Measurements from ENCODE around the gene CASP5.
"Not testable (repeated sequence)": the region's sequence is repeated elsewhere in the genome, so short reads cannot be mapped to it uniquely, and the experiment has no call there.

The CASP5 gene

GRCh38 chr11:105033343-105033742 is 10.4 kb upstream of the CASP5 start:
- DNase-seq, result no peak

GRCh38 chr11:105032495-105032894 is 9.5 kb upstream of the CASP5 start:
- DNase-seq, result no peak

DNA sequence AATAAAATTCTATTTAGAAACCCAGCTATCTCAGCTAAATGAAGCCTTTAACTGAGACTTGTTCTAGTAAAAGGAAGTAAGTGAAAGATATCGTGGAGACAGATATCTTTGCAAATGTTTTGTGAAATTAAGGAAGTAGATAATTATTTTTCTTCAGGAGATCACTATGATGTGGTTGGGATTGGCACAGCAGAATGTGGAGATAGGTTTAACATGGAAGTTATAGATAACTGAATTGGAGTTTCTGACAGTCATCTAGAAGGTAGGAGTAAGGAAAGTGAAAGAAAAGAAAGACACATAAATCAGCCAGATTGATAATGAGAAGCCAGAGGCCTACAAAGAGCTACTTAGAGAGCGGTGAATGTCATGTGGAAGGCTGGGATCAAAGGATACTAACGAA is 4.7 kb upstream of the CASP5 start:
- DNase-seq, result no peak

GRCh38 chr11:105024394-105024793 is 1.4 kb upstream of the CASP5 start:
- DNase-seq, result no peak

GRCh38 chr11:105022527-105022926 is 441 bp downstream of the CASP5 start:
- no peak for DNase-seq

GRCh38 chr11:105007463-105007862 is 15.5 kb downstream of the CASP5 start:
- DNase-seq, result no peak

GRCh38 chr11:105005451-105005845 is 17.5 kb downstream of the CASP5 start:
- no peak for DNase-seq

GRCh38 chr11:105004021-105004420 is 18.9 kb downstream of the CASP5 start:
- DNase-seq, result no peak

- DNase-seq, result no peak
These were observed 19.8 kb downstream of the CASP5 start for GRCh38 chr11:105003151-105003550.

- no peak for DNase-seq
These were observed 22.2 kb downstream of the CASP5 start for GRCh38 chr11:105000797-105001196.

GRCh38 chr11:105000167-105000566 is 22.8 kb downstream of the CASP5 start:
- peak; percentile 69 for DNase-seq

GRCh38 chr11:104999721-105000120 is 23.2 kb downstream of the CASP5 start:
- no peak for DNase-seq

DNA sequence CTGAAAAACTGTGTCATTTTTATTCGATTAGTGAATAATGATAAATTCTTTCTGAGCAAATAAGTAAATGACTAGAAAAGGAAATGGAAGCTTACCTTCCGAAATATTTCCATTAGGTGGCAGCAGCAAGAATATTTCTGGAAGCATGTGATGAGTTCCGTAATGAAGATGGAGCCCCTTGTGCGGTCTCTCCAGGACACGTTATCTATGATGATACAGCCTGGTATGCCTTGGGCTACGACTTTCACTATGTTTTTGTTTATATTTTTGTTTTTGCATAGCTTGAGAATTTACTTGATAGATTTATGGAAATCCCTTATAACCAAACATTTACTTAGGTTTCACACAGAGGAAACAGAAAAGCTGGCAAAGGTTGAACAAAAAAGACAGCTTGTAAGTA is 25.7 kb downstream of the CASP5 start:
- no peak for DNase-seq

DNA sequence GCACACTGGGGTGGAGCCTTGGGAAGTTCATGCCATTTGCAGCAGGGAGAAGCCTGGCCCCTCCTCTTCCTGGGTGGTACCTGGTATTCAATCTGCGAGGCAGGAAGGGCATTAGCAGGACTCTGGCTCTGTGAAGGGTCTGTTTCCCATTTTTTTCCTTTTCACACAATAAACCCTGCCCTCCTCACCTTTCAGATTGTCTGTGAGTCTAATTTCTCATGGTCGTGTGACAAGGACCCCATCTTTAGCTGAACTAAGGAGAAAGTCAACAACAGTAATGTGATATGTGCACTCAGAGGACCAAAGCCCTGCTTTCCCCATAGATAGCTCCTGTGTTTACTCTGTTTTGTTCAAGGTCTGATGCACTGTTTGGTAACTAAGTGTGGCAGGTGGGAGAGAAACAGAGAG is 28.0 kb downstream of the CASP5 start:
- DNase-seq, result no peak

- DNase-seq, result no peak
These were observed 30.2 kb downstream of the CASP5 start for GRCh38 chr11:104992781-104993180.

- DNase-seq, result no peak
These were observed 31.0 kb downstream of the CASP5 start for GRCh38 chr11:104991994-104992393.

DNA sequence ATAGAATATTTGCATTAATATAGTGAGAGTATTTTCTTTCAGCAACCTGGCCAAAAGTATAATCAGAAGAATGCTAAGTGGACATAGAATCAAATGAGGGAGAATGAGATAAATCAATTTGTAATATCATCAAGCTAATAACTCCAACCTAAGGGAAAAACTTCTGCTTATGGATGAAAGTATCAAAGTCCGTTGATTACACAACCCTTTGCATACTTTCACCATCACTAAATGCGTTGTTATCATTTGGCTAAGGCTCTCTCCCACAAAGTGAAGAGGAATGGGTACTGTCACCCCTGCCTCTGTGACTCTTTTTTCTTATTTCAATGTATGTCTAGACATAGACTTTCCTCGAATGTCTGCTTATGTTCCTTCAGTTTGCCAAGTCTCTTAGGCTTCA is 38.2 kb downstream of the CASP5 start:
- no peak for DNase-seq

DNA sequence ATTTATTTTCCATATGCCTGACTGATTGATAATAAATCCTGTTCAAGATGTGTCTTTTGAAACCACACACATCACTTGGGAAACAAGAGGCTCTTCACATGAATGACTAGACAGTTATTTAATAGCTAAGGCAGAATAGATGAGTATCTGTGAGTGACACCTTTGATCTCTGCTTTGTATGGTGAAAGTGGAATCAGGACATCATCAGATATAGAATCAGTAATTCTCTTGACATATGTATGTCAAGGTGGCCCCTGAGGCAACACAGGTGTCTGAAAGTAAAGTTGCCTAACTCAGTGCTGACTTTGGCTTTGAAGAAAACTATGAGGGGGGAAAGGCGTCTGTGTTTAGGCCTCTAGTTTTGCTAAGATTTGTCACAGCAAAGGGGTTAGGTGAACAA is 43.1 kb downstream of the CASP5 start:
- no peak for DNase-seq

- no peak for DNase-seq
These were observed 49.4 kb downstream of the CASP5 start for GRCh38 chr11:104973616-104974015.

DNA sequence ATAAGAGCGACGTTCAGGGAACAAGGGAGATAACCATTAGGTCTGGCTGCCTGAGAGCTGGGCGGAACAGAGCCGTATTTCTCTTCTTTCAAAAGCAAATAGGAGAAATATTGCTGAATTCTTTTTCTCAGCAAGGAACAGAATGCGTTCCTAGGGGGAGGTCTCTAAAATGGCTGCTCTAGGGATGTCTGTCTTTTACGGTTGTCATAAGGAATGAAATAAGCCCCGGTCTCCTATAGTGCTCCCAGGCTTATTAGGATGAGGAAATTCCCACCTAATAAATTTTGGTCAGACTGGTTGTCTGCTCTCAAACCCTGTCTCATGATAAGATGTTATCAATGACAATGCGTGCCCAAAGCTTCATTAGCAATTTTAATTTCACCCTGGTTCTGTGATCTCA is 50.0 kb downstream of the CASP5 start:
- not testable (repeated sequence) for DNase-seq

GRCh38 chr11:104970756-104971155 is 52.2 kb downstream of the CASP5 start:
- DNase-seq, result no peak

DNA sequence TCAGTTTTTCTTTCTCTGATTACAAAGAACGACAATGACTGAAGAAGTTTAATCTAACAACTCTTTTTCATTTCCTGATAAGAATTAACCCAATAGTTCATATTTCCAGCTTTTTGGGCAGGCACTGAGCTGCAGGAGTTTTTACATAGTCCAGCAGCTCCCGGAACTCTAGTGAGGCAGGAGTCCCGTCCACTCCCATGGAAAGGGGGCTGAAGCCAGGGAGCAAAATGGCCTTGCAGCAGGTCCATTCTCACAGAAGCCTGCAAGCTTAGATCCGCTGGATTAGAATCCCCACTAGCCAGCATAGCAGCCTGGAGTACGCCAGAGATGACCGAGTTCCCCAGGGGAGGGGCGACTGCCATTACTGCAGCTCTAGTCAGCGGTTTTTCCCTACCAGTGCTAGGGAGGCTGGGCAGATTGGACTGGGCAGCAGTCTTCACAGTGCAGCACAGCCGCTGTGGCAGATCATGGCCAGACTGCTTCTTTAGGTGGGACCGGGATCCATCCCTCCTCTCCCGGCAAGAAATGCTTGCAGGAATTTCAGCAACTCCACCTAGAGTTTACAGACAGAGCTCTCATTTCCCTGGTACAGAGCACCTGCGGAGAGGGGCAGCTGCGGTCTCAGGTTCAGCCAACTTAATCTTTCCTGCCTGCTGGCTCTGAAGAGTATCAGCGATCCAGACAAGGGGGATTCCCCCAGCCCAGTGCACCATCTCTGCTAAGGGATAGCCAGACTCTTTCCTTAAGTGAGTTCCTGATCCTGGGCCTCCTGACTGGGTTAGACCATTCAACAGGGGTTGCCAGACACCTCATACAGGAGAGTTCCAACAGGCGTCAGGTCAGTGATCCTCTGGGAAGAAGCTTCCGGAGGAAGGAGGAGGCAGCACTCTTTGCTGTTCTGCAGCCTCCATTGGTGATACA is 53.9 kb downstream of the CASP5 start:
- peak; percentile 53 for DNase-seq

DNA sequence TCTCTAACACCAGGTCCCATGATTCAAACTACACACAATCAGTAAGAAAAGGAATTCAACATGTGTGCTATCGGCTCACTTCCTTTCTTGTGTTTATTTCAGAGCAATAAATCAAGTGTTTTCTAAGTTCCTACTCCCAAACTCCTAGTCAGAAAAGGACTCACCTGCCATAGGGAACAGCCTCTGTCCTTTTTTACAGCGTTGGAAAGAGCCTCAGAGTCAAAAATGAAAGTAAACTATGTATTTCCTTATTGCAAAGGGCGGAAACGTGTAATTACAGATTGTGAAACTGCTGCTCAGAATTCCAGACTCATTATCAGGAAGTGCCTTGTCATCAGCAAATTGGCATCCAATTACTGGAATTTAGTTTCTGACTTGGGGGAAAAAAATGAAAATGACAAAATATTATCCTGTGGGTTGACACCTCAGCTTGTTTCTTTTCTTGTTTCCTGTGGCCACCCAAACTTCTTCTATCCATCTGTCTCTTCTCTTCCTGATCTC is 54.6 kb downstream of the CASP5 start, which contains the start of gene CASP4:
CASP4 (minus strand) TSS at position 220 of the 501 bp plus-strand sequence; CDS start at position 171, 49 bp downstream.
- no peak for DNase-seq

DNA sequence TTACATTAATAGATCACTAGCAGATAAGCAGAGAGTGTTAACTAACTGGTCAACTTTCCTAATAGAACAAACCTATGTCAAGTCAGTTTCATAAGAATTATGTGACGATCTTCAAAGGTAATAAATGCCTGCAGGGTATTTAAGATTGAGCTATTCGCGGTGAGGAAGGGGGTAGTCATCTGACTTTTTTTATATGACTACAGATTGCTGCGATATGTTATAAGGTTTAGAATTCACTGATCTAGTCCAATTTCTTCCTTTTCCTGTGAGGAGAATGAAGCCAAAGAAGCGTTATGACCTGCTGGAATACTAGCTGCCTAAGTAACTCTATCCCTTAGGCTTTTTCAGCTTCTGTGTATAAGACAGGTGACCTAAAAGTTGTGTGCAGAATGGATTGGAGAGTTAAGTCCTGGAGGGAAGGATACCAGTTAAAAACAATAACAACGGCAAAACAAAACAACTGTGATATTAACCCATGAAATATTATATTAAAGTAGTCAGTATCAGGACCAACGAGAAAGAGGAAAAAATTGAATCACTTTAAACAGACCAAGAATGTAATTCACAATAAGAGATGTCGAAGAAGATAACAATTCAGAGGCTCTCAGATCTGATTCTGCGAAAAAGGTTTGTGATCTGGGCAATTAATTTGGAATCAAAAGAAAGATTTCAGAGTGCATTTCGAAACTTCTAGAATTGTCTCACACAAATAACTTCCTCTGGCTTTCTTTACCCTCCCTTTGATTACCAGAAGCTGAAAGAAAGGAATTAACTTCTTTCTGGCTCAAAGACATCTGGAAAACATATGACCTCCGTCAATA is 55.2 kb downstream of the CASP5 start:
- DNase-seq, result no peak
